Activated CD4-positive, alpha-beta T cell treated with anti-CD3 and anti-CD28 coated beads, Interleukin-2, amount 50 U/mL, for 16 hours (primary cell): Measurements from ENCODE around the gene PTPN23.
"Not testable (repeated sequence)": the region's sequence is repeated elsewhere in the genome, so short reads cannot be mapped to it uniquely, and the experiment has no call there.

Experiments
- DNase-seq: peaks from one replicate; pipeline ENCODE4 v3.0.0-alpha.2; 2020

Gene PTPN23, protein sequence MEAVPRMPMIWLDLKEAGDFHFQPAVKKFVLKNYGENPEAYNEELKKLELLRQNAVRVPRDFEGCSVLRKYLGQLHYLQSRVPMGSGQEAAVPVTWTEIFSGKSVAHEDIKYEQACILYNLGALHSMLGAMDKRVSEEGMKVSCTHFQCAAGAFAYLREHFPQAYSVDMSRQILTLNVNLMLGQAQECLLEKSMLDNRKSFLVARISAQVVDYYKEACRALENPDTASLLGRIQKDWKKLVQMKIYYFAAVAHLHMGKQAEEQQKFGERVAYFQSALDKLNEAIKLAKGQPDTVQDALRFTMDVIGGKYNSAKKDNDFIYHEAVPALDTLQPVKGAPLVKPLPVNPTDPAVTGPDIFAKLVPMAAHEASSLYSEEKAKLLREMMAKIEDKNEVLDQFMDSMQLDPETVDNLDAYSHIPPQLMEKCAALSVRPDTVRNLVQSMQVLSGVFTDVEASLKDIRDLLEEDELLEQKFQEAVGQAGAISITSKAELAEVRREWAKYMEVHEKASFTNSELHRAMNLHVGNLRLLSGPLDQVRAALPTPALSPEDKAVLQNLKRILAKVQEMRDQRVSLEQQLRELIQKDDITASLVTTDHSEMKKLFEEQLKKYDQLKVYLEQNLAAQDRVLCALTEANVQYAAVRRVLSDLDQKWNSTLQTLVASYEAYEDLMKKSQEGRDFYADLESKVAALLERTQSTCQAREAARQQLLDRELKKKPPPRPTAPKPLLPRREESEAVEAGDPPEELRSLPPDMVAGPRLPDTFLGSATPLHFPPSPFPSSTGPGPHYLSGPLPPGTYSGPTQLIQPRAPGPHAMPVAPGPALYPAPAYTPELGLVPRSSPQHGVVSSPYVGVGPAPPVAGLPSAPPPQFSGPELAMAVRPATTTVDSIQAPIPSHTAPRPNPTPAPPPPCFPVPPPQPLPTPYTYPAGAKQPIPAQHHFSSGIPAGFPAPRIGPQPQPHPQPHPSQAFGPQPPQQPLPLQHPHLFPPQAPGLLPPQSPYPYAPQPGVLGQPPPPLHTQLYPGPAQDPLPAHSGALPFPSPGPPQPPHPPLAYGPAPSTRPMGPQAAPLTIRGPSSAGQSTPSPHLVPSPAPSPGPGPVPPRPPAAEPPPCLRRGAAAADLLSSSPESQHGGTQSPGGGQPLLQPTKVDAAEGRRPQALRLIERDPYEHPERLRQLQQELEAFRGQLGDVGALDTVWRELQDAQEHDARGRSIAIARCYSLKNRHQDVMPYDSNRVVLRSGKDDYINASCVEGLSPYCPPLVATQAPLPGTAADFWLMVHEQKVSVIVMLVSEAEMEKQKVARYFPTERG (N-terminal part only)

DNA sequence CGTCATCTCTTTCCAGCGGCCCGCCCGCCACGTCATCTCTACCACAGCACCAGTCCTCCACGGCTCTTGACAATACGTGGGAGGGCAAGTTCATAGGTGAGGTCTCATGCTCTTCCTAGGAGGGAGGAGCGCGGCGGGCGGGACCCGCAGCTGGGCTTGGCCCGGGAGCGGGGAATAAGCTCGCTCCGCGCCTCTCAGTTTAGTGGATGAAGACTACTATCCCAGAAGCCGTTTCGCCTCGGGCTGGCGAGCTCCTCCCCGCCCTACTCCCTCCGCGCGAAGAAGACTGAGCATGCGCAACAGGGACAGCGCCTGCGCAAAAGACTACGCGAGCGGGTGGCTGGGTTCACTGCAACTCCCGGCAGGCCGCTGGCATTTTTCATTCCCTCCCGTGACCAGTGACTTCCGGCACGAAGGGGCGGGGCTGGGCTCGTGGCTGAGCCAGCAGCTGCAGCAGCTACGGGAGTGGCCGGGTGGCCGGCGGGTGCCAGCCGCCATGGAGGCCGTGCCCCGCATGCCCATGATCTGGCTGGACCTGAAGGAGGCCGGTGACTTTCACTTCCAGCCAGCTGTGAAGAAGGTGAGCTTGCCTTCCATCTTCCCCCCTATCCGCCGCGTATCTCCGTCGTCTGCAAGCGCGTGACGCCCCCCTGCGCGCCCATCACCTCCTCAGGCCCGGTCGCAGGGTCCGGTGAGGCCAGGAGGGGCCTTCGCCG lies at the start of gene PTPN23:
Gene PTPN23 (plus strand): TSS at position 421 of the 716 bp plus-strand sequence. CDS start 76 bp downstream, at position 497.
- DNase-seq = peak; percentile 99

DNA sequence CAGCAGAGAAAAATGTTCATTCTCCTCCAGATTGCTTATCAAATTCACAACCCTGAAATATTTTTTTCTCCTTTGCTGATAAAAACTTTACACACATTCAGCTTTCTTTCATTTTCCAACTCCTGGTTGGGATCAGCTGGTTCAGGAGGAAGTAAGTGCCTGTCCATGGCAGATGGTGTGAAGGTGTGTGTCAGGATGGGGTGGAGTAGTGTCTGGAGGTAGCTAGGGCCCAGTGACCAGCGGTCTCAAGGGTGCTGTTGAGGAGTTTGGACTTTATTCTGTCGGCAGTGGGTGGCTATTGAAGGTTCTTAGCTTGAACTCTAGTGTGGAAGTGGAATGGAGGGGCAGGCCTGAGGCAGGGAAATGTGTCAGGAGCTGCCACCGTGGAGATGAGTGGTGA lies 46.9 kb upstream of the PTPN23 start:
- no peak for DNase-seq

GRCh38 chr3:47337656-47338055 lies 43.2 kb upstream of the PTPN23 start:
- no peak for DNase-seq

DNA sequence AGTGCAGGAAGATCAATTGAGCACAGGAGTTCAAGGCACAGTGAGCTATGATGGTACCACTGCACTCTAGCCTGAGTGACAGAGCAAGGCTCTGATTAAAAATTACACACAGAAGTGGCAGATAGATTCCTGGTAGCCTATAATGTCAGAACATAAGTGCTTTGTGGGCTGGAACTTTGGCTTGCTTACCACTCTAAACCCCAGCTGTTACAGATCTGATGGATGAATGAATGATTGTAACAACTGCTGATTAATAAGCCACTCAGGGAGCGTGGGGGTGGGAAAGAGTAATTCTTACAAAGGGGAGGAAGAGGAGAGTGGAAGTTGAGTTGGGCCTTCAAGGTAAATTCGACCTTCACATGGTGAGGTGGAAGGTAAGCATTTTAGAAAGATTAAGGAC lies 40.9 kb upstream of the PTPN23 start:
- no peak for DNase-seq

- DNase-seq = no peak
Observed at GRCh38 chr3:47340866-47341265, 40.0 kb upstream of the PTPN23 start.

DNA sequence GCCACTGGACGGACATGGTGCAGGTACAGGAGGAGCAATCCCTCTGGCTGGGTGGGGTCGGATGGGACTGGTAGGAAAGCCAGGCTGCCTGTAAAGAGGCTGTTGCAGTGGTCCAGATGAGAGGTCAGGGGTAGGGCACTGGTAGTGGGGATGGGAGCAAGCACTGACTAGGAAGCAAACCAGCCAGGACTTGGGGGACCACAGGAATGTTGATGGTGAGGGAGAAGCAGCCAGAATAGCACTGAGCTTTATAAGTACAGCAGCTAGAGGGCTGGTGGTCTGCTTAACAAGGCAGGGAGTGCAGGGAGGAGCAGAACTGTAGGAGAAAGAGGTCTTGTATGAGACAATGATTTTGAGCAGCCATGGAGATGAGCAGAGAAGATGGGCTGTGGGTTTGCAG lies 38.7 kb upstream of the PTPN23 start:
- DNase-seq = no peak

DNA sequence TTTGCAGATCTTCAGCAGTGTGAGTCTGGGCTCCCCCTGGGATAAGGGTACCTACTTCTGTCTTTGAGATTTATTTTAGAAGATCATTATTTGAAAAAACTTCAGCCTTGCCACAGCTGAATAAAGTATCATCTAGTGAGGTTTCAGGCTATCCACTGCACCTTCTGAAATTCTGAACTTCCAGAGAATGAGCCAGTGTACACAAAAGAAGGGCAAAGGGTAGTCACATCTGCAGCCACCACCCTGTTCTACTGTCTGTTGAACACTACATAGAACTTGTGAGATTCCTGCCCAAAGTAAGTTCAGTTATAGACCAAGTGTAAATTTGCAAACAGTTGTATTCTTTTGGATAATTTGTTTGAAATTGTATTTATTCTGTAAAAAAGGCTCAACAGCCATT lies 38.0 kb upstream of the PTPN23 start:
- DNase-seq = no peak

DNA sequence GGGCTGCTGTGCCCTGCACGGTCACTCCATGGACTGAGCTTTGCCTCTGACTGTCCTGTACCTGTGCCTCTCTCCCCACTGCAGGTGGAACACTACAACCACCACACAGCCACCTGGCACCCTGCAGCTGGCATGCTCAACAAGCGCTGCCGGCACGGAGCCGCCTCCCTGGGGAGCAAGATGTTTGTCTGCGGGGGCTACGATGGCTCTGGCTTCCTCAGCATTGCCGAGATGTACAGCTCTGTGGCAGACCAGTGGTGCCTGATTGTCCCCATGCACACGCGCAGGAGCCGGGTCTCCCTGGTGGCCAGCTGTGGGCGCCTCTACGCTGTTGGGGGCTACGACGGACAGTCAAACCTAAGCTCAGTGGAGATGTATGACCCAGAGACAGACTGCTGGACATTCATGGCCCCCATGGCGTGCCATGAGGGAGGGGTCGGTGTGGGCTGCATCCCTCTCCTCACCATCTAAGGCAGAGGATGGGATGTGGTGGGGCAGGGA lies 37.3 kb upstream of the PTPN23 start:
- no peak for DNase-seq

- no peak for DNase-seq
Observed at GRCh38 chr3:47344971-47345370, 35.9 kb upstream of the PTPN23 start.

GRCh38 chr3:47347217-47347801 lies 33.5 kb upstream of the PTPN23 start:
- DNase-seq = no peak

GRCh38 chr3:47348411-47349154 lies 32.2 kb upstream of the PTPN23 start:
- no peak for DNase-seq

DNA sequence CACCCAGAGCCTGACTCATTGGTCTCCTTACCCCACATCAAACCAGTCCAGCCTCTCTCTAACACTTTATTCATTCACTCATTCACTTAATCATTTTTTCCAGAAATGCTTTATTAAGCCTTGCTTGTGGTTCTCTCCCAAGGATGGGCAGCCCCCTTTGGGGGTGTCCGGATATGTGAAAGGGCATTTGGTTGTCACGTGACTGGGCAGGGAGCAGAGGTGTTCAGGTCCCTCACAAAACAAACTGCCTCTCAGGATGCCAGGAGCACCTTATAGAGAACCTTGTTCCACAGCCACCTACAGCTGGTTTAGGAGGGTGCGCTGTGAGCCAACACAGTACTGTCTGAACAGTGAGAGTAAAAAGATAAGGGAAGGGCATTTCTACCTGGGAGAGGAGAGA lies 25.8 kb upstream of the PTPN23 start:
- no peak for DNase-seq

- no peak for DNase-seq
Observed at GRCh38 chr3:47356201-47356600, 24.6 kb upstream of the PTPN23 start.

- no peak for DNase-seq
Observed at GRCh38 chr3:47359323-47359722, 21.5 kb upstream of the PTPN23 start.

DNA sequence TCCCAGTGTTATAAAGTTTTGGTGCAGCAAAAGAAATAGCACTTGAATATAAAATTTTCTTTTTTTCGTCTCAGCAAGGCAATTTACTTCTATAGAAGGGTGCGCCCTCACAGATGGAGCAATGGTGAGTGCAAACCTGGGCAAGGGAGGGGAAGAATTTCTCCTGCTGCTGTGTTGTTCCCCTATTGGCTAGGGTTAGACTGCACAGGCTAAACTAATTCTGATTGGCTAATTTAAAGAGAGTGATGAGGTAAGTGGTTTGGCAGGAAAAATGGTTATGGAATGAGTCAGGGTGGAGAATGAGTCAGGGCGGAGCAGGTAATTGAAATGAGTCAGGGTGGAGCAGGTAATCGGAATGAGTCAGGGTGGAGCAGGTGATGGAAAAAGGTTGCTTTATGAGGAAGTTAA lies 20.7 kb upstream of the PTPN23 start:
- peak; percentile 66 for DNase-seq

DNA sequence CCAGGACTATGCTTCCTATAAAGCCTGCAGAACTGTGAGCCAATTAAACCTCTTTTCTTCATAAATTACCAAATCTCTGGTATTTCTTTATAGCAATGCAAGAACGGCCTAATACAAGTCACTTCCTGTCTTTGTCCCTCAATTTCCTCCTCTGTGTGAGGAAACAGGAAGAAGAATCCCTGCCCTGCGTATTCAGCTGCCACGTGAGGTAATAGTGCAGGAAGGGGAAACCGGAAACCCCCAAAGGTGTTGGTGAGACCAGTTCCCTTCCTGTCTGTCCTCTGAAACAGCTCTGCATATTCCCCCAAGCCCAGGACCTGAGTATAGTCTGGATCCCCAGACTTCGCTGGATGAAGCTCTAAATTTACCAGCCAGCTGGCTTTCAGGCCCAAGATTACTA lies 18.1 kb upstream of the PTPN23 start:
- peak; percentile 34 for DNase-seq

DNA sequence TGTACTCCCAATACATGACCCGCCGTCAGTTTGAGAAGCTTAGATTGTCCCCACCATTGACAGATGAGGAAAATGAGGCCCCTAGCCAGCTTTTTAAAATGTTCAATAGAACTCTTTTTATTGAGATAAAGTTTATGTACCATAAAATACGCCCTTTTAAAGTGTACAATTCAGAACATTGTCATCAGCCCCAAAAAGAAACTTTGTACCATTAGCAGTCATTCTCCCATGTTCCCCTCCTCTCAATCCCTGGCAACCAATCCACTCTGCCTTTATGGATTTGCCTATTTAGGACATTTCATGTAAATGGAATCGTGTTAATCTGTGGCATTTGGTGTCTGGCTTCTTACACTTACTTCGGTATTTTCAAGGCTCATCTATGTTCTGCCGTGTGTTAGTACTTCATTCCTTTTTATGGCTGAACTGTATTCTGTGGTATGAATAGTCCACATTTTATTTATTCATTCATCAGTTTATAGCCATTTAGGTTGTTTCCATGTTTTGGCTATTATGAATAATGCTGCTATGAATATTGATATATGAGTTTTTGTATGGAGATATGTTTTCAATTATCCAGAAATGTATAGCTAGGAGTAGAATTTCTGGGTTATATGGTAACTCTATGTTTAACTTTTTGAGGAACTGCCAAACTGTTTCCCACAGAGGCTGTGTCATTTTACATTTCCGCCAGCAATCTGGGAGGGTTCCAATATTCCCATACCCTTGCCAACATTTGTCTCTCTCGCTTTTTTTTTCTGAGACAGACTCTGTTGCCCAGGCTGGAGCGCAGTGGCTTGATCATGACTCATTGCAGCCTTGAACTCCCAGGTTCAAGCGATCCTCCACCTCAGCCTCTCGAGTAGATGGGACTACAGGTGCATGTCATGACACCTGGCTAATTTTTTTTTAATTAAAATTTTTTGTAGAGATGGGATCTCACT lies 15.3 kb upstream of the PTPN23 start:
- no peak for DNase-seq

- no peak for DNase-seq
Observed at GRCh38 chr3:47366833-47367232, 14.0 kb upstream of the PTPN23 start.

DNA sequence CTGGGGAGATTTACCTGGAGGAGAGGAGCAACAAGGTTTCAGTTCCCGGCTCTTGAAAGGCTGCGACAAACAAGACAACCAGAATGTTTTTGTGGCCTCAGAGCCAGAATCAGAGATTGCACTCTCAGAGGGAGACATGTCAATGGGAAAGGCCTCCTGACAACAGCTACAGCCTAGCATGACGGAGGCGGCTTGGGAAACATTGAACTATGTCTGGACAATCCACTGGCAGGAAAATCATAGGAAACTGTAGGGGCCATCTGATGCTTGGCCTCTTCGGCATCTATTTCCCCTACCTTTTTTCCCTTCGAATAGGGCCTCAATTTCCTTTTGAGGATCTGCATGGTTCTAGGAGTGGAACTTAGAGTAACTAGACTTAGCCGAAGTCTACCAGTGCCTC lies 13.2 kb upstream of the PTPN23 start:
- DNase-seq = no peak

- DNase-seq = not testable (repeated sequence)
Observed at GRCh38 chr3:47370020-47370419, 10.8 kb upstream of the PTPN23 start.
